Progenitor cell of endocrine pancreas (in vitro differentiated cells): ENCODE results near the gene PRSS23. TPM values are rescaled to one million over a fixed set of nuclear protein-coding genes. Genes with fewer than 3 reads are reported as not detected.

ENCODE experiments used
- DNase-seq: peaks from one replicate; pipeline ENCODE4 v3.0.0; 2021; ENCODE audit warnings: low spot score; ENCODE audit not compliant: unreplicated experiment
- H3K27ac Mint-ChIP-seq: 2 replicates; pipeline ENCODE4 v1.8.0; 2021; ENCODE audit warnings: mild to moderate bottlenecking, moderate library complexity, mixed read lengths
- H3K27me3 Mint-ChIP-seq: 2 replicates; pipeline ENCODE4 v1.8.0; 2021; ENCODE audit warnings: mixed read lengths
- H3K36me3 Mint-ChIP-seq: 2 replicates; pipeline ENCODE4 v1.8.0; 2022; ENCODE audit warnings: mixed read lengths; ENCODE audit not compliant: insufficient read depth
- H3K4me1 Mint-ChIP-seq: 2 replicates; pipeline ENCODE4 v1.8.0; 2021; ENCODE audit warnings: low read depth, mixed read lengths
- H3K4me3 Mint-ChIP-seq: 2 replicates; pipeline ENCODE4 v1.8.0; 2021; ENCODE audit warnings: low read depth, mild to moderate bottlenecking, moderate library complexity, mixed read lengths
- H3K9me3 Mint-ChIP-seq: 2 replicates; pipeline ENCODE4 v1.8.0; 2021; ENCODE audit warnings: low read depth, mixed read lengths
- CTCF ChIP-seq: fragments of 200-600 bp; sonication (generic); IDR thresholded peaks from one replicate; pipeline ENCODE4 v1.5.0; 2021; ENCODE audit warnings: antibody characterized with exemption, mild to moderate bottlenecking; ENCODE audit not compliant: unreplicated experiment
- total RNA-seq: library from RNA; stranded (reverse); gene quantifications from 2 replicates; pipeline ENCODE4 v1.2.1, GENCODE V29; 2021

Gene PRSS23
- total RNA-seq, 1 donor from 2014 or later = 31.6 TPM

GRCh38 chr11:86801364-86801763 is 1.0 kb downstream of the PRSS23 start:
- DNase-seq = no peak
- Mint-ChIP-seq H3K9me3 (no peaks in the 10 kb centered on the region), H3K27me3 (peaks cover 14% of the 10 kb centered on the region)

GRCh38 chr11:86802146-86802545 is 1.8 kb downstream of the PRSS23 start:
- Mint-ChIP-seq H3K4me1 (peaks cover 35% of the 10 kb centered on the region), H3K27ac (no peak overlapping the region), H3K9me3 (no peaks in the 10 kb centered on the region), H3K27me3 (peaks cover 9% of the 10 kb centered on the region), H3K36me3 (peaks cover 1% of the 10 kb centered on the region), H3K4me3 (peak overlapping the region; percentile 84)
- DNase-seq = no peak
- no peak for TF ChIP-seq CTCF

More at GRCh38 chr11:86801364-86801763, 1.0 kb downstream of the PRSS23 start:
- Mint-ChIP-seq H3K4me3 (peak overlapping the region; percentile 84), H3K27ac (no peak overlapping the region), H3K4me1 (peaks cover 38% of the 10 kb centered on the region), H3K36me3 (no peaks in the 10 kb centered on the region)
- TF ChIP-seq CTCF = no peak

- H3K27me3 Mint-ChIP-seq = peaks cover 9% of the 10 kb centered on the region
- peaks cover 1% of the 10 kb centered on the region for H3K36me3 Mint-ChIP-seq
- peak overlapping the region; percentile 84 for H3K4me3 Mint-ChIP-seq
- H3K9me3 Mint-ChIP-seq = no peaks in the 10 kb centered on the region
- H3K27ac Mint-ChIP-seq = no peak overlapping the region
- TF ChIP-seq CTCF = peak; percentile 68
- H3K4me1 Mint-ChIP-seq = peaks cover 35% of the 10 kb centered on the region
- DNase-seq = no peak
These were observed 2.3 kb downstream of the PRSS23 start for GRCh38 chr11:86802601-86803051.

GRCh38 chr11:86803136-86804045 is 3.0 kb downstream of the PRSS23 start:
- no peak for TF ChIP-seq CTCF
- no peak overlapping the region for H3K27ac Mint-ChIP-seq
- no peaks in the 10 kb centered on the region for H3K9me3 Mint-ChIP-seq
- no peak overlapping the region for H3K4me3 Mint-ChIP-seq
- H3K36me3 Mint-ChIP-seq = peaks cover 5% of the 10 kb centered on the region
- no peak for DNase-seq
- H3K4me1 Mint-ChIP-seq = peaks cover 35% of the 10 kb centered on the region
- peaks cover 6% of the 10 kb centered on the region for H3K27me3 Mint-ChIP-seq

GRCh38 chr11:86804951-86805350 is 4.6 kb downstream of the PRSS23 start:
- H3K27ac Mint-ChIP-seq = no peak overlapping the region
- no peaks in the 10 kb centered on the region for H3K9me3 Mint-ChIP-seq
- H3K27me3 Mint-ChIP-seq = peaks cover 6% of the 10 kb centered on the region
- H3K4me1 Mint-ChIP-seq = peaks cover 32% of the 10 kb centered on the region
- no peak overlapping the region for H3K4me3 Mint-ChIP-seq
- H3K36me3 Mint-ChIP-seq = peaks cover 10% of the 10 kb centered on the region
- no peak for TF ChIP-seq CTCF
- DNase-seq = no peak
